Measurements from ENCODE around the gene SWSAP1.

Gene SWSAP1

DNA sequence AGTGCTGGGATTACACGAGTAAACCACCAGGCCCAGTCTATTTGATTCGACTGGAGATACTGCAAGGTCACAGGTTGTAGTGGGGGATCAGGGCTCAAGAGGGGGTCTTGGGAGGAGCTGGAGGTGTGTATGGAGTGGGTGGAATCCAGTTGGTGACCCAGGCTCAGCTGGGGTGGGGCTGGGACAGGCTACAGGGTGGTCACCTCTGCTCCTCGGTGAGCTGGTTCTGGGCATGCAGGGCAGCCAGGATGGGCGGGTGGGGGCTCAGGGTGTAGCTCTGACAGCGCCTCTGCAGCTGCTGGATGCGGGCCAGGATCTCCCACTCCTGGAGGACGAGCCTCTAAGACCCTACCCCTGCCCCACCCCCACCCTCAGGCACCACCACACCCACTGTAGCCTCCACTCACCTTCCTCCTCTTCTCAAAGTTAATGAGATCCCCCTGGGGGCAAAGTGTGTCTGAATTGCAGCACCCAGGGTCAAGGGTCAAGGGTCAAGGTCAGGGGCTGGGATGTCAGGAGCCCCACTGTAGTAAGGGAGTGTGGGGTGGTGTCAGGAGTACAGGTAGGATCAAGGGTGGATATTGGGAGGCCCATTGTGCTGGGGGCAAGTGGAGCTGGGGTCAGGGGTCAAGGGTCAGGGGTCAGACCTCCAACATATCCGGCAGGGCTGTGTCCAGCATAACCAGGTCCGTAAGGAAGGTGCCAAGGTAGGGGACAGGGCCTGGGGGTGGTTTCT lies 27.5 kb downstream of the SWSAP1 start:
- no peak for TF ChIP-seq RAD21 (IDR thresholded peaks at IDR 0.05; ENCODE audit: low read depth)
- no peak for TF ChIP-seq TCF12 (IDR thresholded peaks at IDR 0.05; ENCODE audit: low read depth)
- TF ChIP-seq FOXM1 (IDR thresholded peaks at IDR 0.05; ENCODE audit: borderline replicate concordance, low read depth) = no peak
- no peak for TF ChIP-seq EGR1 (IDR thresholded peaks at IDR 0.05)
- no peak for TF ChIP-seq ZBTB7A (IDR thresholded peaks at IDR 0.05; ENCODE audit: low read depth)
- TF ChIP-seq, protein P1, sequence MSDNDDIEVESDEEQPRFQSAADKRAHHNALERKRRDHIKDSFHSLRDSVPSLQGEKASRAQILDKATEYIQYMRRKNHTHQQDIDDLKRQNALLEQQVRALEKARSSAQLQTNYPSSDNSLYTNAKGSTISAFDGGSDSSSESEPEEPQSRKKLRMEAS (IDR thresholded peaks at IDR 0.05) = no peak
- no peak for TF ChIP-seq YY1 (IDR thresholded peaks at IDR 0.05; ENCODE audit: low read depth)
- TF ChIP-seq CEBPB (IDR thresholded peaks at IDR 0.05) = no peak

DNA sequence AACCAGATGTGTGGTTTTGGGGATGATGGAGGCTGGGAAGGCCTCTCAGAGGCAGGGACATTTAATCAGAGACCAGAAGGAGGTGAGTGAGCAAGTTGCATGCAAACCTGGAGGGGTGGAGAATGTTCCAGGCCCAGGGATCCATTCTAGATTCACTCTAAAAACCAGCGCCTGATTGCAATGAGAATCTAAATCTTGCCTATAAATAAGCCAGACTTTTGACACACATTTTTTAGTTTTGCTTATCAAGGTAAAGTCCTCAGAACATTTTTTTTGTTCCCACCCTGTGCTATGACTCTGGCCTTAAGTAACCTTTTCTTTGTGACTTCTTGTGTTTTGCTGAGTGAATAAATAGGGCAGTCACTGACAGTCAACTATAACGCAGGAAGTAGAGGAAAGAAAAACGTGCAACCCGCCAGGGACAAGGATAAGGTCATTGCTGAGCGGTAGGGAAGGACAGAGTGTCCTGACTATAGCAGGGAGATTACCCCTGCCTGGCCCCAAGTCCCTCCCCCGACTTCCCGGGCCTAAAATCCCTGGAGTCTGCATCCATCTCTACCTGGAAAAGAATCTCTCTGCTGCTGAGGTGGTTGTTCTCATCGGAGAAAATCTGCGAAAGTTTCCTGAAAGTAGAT lies 30.2 kb downstream of the SWSAP1 start:
- TF ChIP-seq, protein P1 (IDR thresholded peaks at IDR 0.05) = no peak
- TF ChIP-seq ZBTB7A (IDR thresholded peaks at IDR 0.05; ENCODE audit: low read depth) (no peak), TEAD4 (IDR thresholded peaks at IDR 0.05) (no peak), NFIC (IDR thresholded peaks at IDR 0.05) (no peak), EP300 (IDR thresholded peaks at IDR 0.05; ENCODE audit: borderline replicate concordance) (no peak), CEBPB (IDR thresholded peaks at IDR 0.05) (no peak), EGR1 (IDR thresholded peaks at IDR 0.05) (no peak), TAF1 (IDR thresholded peaks at IDR 0.05; ENCODE audit: low read depth) (no peak), CREB1 (IDR thresholded peaks at IDR 0.05; ENCODE audit: low read depth) (no peak), FOXM1 (IDR thresholded peaks at IDR 0.05; ENCODE audit: borderline replicate concordance, low read depth) (no peak), TCF12 (IDR thresholded peaks at IDR 0.05; ENCODE audit: low read depth) (no peak), RAD21 (IDR thresholded peaks at IDR 0.05; ENCODE audit: low read depth) (no peak), YY1 (IDR thresholded peaks at IDR 0.05; ENCODE audit: low read depth) (no peak)
- TF ChIP-seq, protein P2, sequence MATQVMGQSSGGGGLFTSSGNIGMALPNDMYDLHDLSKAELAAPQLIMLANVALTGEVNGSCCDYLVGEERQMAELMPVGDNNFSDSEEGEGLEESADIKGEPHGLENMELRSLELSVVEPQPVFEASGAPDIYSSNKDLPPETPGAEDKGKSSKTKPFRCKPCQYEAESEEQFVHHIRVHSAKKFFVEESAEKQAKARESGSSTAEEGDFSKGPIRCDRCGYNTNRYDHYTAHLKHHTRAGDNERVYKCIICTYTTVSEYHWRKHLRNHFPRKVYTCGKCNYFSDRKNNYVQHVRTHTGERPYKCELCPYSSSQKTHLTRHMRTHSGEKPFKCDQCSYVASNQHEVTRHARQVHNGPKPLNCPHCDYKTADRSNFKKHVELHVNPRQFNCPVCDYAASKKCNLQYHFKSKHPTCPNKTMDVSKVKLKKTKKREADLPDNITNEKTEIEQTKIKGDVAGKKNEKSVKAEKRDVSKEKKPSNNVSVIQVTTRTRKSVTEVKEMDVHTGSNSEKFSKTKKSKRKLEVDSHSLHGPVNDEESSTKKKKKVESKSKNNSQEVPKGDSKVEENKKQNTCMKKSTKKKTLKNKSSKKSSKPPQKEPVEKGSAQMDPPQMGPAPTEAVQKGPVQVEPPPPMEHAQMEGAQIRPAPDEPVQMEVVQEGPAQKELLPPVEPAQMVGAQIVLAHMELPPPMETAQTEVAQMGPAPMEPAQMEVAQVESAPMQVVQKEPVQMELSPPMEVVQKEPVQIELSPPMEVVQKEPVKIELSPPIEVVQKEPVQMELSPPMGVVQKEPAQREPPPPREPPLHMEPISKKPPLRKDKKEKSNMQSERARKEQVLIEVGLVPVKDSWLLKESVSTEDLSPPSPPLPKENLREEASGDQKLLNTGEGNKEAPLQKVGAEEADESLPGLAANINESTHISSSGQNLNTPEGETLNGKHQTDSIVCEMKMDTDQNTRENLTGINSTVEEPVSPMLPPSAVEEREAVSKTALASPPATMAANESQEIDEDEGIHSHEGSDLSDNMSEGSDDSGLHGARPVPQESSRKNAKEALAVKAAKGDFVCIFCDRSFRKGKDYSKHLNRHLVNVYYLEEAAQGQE (IDR thresholded peaks at IDR 0.05; ENCODE audit: low read depth) = no peak
- TF ChIP-seq, protein P3, sequence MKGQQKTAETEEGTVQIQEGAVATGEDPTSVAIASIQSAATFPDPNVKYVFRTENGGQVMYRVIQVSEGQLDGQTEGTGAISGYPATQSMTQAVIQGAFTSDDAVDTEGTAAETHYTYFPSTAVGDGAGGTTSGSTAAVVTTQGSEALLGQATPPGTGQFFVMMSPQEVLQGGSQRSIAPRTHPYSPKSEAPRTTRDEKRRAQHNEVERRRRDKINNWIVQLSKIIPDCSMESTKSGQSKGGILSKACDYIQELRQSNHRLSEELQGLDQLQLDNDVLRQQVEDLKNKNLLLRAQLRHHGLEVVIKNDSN (IDR thresholded peaks at IDR 0.05) = no peak

DNA sequence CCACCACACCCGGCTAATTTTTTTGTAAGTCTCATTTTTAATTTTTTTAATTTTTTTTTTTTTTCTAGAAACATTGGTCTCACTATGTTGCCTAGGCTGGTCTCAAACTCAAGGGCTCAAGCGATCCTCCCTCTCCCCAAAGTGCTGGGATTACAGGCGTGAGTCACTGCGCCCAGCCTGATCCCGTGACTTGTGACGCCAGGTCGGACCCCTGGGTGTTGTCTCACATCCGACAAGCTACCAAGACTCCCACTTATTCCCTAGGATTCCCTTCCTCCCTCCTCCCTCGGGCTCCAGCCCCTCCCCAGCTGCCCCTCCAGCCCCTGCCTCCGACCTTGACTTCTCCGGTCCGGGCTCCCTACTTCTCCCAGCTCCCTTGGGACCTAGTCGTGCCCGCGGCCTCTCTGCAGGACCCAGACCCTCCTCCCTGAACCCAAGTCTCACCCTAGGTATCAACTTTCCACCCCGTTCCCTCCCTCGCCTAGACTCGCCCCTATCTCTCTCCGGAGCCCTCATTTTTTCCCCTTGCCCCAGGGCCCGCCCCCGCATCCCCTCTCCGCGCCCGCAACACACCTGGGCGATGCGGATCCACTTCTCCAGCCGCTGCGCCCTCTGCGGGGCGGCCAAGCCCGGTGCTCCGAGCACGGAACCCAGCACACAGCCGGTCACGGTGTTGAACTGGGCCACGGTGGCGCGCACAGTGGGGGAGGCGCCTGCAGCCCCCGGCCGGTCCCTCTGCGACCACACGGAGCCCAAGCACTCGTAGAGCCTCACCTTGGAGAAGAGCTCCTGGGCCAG lies 31.6 kb downstream of the SWSAP1 start:
- TF ChIP-seq CREB1 (IDR thresholded peaks at IDR 0.05; ENCODE audit: low read depth) (no peak), RAD21 (IDR thresholded peaks at IDR 0.05; ENCODE audit: low read depth) (no peak), TEAD4 (IDR thresholded peaks at IDR 0.05) (no peak), CEBPB (IDR thresholded peaks at IDR 0.05) (no peak), EP300 (IDR thresholded peaks at IDR 0.05; ENCODE audit: borderline replicate concordance) (no peak), YY1 (IDR thresholded peaks at IDR 0.05; ENCODE audit: low read depth) (no peak), NFIC (IDR thresholded peaks at IDR 0.05) (no peak), ZBTB7A (IDR thresholded peaks at IDR 0.05; ENCODE audit: low read depth) (no peak), EGR1 (IDR thresholded peaks at IDR 0.05) (no peak), TCF12 (IDR thresholded peaks at IDR 0.05; ENCODE audit: low read depth) (no peak), TAF1 (IDR thresholded peaks at IDR 0.05; ENCODE audit: low read depth) (no peak)
- TF ChIP-seq, protein P3 (IDR thresholded peaks at IDR 0.05) = no peak
- TF ChIP-seq, protein P1 (IDR thresholded peaks at IDR 0.05) = no peak
- TF ChIP-seq, protein P2 (IDR thresholded peaks at IDR 0.05; ENCODE audit: low read depth) = no peak

DNA sequence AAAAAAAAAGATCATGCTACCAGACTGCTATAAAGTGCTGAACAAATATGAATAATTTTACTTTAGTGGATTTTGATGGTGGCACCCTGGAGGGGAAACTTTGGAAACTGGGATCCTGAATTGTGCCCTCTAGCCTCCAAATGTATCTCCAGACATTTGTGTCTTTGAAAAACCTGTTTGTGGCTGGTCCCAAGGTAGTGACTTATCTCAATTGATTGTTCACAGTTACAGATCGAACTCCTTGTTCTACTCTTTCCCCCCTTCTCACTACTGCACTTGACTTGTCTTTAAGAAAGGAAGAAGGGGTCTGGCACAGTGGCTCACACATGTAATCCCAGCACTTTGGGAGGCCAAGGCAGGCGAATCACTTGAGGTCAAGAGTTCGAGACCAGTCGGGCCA lies 34.1 kb downstream of the SWSAP1 start:
- TF ChIP-seq, protein P1 (IDR thresholded peaks at IDR 0.05) = no peak
- TF ChIP-seq EP300 (IDR thresholded peaks at IDR 0.05; ENCODE audit: borderline replicate concordance) = no peak
- no peak for TF ChIP-seq YY1 (IDR thresholded peaks at IDR 0.05; ENCODE audit: low read depth)
- TF ChIP-seq TEAD4 (IDR thresholded peaks at IDR 0.05) = no peak
- TF ChIP-seq EGR1 (IDR thresholded peaks at IDR 0.05) = no peak
- no peak for TF ChIP-seq FOXM1 (IDR thresholded peaks at IDR 0.05; ENCODE audit: borderline replicate concordance, low read depth)
- no peak for TF ChIP-seq CEBPB (IDR thresholded peaks at IDR 0.05)
- TF ChIP-seq CREB1 (IDR thresholded peaks at IDR 0.05; ENCODE audit: low read depth) = no peak
- no peak for TF ChIP-seq TAF1 (IDR thresholded peaks at IDR 0.05; ENCODE audit: low read depth)
- no peak for TF ChIP-seq TCF12 (IDR thresholded peaks at IDR 0.05; ENCODE audit: low read depth)
- no peak for TF ChIP-seq ZBTB7A (IDR thresholded peaks at IDR 0.05; ENCODE audit: low read depth)
- TF ChIP-seq, protein P2 (IDR thresholded peaks at IDR 0.05; ENCODE audit: low read depth) = no peak
- TF ChIP-seq RAD21 (IDR thresholded peaks at IDR 0.05; ENCODE audit: low read depth) = no peak
- TF ChIP-seq NFIC (IDR thresholded peaks at IDR 0.05) = no peak
- TF ChIP-seq, protein P3 (IDR thresholded peaks at IDR 0.05) = no peak
